ENCODE results near the gene PAM. TPM values are rescaled to one million over a fixed set of nuclear protein-coding genes. Genes with fewer than 3 reads are reported as not detected.

PAM gene
- total RNA-seq, 1 donor from 2014 or later = 227 TPM

- no peaks in the 10 kb centered on the region for H3K4me1 ChIP-seq
- no peak overlapping the region for H3K27ac ChIP-seq
- DNase-seq = no peak
- intact Hi-C loops (cut with DNase I) = no loop called here
- no peaks in the 10 kb centered on the region for H3K36me3 ChIP-seq
- H3K9me3 ChIP-seq = no peaks in the 10 kb centered on the region
- TF ChIP-seq CTCF (IDR thresholded peaks at IDR 0.05) = no peak
- ATAC-seq = no peak
- no peaks in the 10 kb centered on the region for H3K27me3 ChIP-seq
- H3K4me3 ChIP-seq = no peak overlapping the region
These were observed 39.1 kb upstream of the PAM start for GRCh38 chr5:102716017-102716416.

- ATAC-seq (no peak), DNase-seq (no peak)
- Histone ChIP-seq H3K9me3 (no peaks in the 10 kb centered on the region), H3K36me3 (no peaks in the 10 kb centered on the region), H3K27me3 (no peaks in the 10 kb centered on the region), H3K4me1 (no peaks in the 10 kb centered on the region), H3K4me3 (no peak overlapping the region), H3K27ac (no peak overlapping the region)
- no peak for TF ChIP-seq CTCF (IDR thresholded peaks at IDR 0.05)
- intact Hi-C loops (cut with DNase I) = no loop called here
These were observed 36.3 kb upstream of the PAM start for GRCh38 chr5:102718819-102719218.

- no peaks in the 10 kb centered on the region for H3K9me3 ChIP-seq
- H3K27ac ChIP-seq = no peak overlapping the region
- no peak overlapping the region for H3K4me3 ChIP-seq
- no peaks in the 10 kb centered on the region for H3K27me3 ChIP-seq
- no peak for ATAC-seq
- DNase-seq = no peak
- intact Hi-C loops (cut with DNase I) = no loop called here
- H3K4me1 ChIP-seq = no peaks in the 10 kb centered on the region
- no peaks in the 10 kb centered on the region for H3K36me3 ChIP-seq
- TF ChIP-seq CTCF (IDR thresholded peaks at IDR 0.05) = no peak
These were observed 35.2 kb upstream of the PAM start for GRCh38 chr5:102719886-102720285.

- no peak for ATAC-seq
- Histone ChIP-seq H3K27me3 (no peaks in the 10 kb centered on the region), H3K27ac (no peak overlapping the region), H3K4me3 (no peak overlapping the region), H3K9me3 (no peaks in the 10 kb centered on the region), H3K36me3 (no peaks in the 10 kb centered on the region), H3K4me1 (no peaks in the 10 kb centered on the region)
- TF ChIP-seq CTCF (IDR thresholded peaks at IDR 0.05) = no peak
- intact Hi-C loops (cut with DNase I) = no loop called here
- no peak for DNase-seq
These were observed 34.1 kb upstream of the PAM start for GRCh38 chr5:102720969-102721368.

- ATAC-seq = no peak
- intact Hi-C loops (cut with DNase I) = no loop called here
These were observed 32.2 kb upstream of the PAM start for GRCh38 chr5:102722931-102723330.

More at GRCh38 chr5:102722931-102723330, 32.2 kb upstream of the PAM start:
- H3K27me3 ChIP-seq = no peaks in the 10 kb centered on the region
- no peak overlapping the region for H3K4me3 ChIP-seq
- H3K27ac ChIP-seq = no peak overlapping the region
- no peak for DNase-seq
- no peaks in the 10 kb centered on the region for H3K9me3 ChIP-seq
- TF ChIP-seq CTCF (IDR thresholded peaks at IDR 0.05) = no peak
- H3K4me1 ChIP-seq = no peaks in the 10 kb centered on the region
- H3K36me3 ChIP-seq = no peaks in the 10 kb centered on the region

All from upper lobe of right lung (tissue), 1 donor.